ENCODE data around the gene SPRY4.
"Not testable (repeated sequence)": the region's sequence is repeated elsewhere in the genome, so short reads cannot be mapped to it uniquely, and the experiment has no call there.

SPRY4 gene

DNA sequence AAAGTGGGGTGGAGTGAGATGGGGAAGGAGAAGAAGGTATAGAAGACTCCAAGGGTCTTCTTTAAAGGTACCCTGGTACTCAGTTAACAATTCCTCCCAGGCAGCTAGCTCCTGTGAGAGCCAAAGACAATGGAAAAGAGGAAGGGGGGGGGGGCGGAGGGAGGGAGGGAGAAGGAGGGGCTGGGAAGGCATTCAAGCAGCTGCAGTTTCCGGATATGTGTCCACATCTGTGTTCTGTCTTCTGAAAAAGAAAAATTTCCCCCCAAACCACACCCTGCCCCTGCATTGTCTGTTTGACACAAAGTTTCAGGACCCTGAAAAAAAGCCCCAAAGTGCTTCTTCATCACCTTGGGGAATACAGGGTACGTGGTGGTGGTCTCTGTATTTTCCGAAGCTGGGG lies 11.1 kb downstream of the SPRY4 start:
- no peak for DNase-seq

- no peak for DNase-seq
Measured at GRCh38 chr5:142313275-142313674, 11.5 kb downstream of the SPRY4 start.

- DNase-seq = no peak
Measured at GRCh38 chr5:142312399-142312798, 12.4 kb downstream of the SPRY4 start.

GRCh38 chr5:142311725-142312124 lies 13.1 kb downstream of the SPRY4 start:
- DNase-seq = no peak

- no peak for DNase-seq
Measured at GRCh38 chr5:142310803-142311202, 14.0 kb downstream of the SPRY4 start.

DNA sequence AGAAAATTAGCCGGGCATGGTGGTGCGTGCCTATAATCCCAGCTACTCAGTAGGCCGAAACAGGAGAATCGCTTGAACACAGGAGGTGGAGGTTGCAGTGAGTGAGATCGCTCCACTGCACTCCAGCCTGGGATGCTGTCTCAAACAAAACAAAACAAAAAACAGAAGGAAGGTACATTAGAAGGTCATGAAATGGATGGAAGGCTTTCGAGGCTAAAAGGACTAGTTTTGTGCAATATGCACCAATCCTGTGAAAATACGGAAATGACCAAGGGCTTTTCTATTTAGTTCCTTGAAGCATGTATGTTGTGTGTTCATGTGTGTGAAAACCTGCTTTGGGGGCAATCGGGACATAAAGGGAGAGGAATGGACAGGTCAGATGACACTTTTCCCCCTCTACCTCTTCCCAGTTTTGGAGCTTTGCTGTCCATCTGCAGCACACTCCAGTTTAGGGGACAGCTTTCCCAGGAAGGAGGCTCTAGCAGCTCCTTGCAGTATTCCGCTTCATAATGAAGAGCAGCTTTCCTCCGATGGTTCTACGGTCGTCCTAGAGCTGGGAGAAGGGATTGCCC lies 15.0 kb downstream of the SPRY4 start:
- no peak for DNase-seq

DNA sequence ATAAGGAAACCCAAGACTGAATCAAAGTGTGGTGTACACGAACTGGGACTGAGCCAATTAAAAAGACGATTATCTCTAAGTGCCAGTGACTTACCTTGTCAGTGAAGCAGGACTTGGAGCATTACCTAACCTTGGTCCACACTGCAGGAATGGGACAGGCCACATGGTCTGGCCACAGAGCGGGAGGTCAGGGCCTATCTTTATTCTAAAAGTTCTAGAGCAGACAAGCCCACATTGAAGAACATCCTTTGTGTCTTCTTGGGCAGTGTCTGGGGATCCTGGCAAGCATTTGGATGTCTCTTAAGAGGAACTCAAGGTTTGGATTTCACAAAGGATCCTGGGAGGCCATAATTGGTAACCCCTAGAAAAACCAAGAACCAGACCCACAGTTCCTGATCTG lies 16.5 kb downstream of the SPRY4 start:
- no peak for DNase-seq

DNA sequence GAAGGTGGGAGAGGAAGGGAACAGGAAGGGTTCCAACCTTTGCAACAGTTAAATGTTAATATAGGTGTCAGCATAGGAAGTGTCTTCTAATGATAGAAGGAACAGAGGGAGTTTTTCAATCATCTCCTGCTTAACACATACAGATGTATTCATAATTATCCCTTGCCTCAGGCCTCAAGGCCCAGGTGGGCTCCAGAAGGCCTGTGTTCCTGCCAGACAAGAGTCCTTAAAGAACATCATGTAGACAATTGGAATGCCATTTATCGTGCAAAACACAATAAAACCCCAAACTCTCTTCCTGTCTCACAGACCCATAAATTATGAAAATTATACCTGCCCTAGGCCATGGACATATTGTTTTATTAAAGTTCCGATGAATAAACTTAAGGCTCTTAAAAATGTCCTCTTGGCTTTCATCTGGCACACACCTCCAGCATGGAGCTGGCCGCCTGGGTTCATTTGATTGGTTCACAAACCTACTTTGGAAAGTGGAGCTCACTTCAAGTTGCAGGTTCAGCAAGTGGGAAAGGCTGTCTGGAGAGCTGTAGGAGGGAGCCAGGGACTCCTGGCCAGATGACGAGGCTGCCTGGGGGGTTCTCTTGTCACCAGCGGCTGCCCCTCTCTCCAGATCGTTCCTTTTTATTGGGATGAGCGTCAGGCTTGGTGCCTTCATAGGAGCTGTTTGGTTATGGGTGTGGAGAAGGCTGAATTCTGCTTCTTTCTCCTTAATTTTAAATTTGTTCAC lies 17.5 kb downstream of the SPRY4 start:
- DNase-seq = no peak

- DNase-seq = no peak
Measured at GRCh38 chr5:142306077-142306502, 18.7 kb downstream of the SPRY4 start.

DNA sequence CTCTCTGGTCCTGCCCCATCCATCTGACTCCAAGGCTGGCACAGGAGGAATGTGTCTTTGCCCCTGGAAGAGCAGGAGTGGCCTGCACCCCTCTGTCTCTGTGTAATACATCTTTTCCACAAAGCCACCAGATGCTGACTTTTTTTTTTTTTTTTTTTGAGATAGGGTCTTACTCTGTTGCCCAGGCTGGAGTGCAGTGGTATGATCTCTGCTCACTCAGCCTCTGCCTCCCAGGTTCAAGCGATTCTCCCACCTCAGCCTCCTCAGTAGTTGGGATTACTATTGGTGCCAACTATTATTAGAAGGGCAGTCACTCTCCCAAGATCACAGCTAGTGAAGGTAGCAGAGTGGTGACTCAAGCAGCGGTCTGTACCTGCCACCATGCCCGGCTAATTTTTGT lies 19.6 kb downstream of the SPRY4 start:
- no peak for DNase-seq

GRCh38 chr5:142304013-142304701 lies 20.7 kb downstream of the SPRY4 start:
- no peak for DNase-seq

DNA sequence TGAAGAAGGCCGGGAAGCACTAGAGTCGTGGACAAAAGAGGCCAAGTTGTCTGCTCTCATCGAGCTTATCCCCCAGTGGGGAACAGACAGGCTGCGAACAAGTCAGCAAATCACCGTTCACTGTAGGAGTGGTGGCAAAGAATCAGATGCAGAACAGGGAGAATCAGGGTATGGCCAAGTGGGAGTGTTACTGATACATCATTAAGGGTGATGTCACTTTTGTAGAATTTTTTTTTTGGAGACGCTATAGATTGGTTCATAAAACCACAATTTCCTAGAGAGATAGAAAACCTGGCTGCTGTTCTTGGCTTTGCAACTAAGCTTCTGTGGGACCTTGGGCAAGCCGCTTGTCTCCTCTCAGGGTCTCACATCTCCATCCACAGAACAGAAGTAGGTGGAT lies 21.3 kb downstream of the SPRY4 start:
- DNase-seq = no peak

- no peak for DNase-seq
Measured at GRCh38 chr5:142301540-142301939, 23.3 kb downstream of the SPRY4 start.

DNA sequence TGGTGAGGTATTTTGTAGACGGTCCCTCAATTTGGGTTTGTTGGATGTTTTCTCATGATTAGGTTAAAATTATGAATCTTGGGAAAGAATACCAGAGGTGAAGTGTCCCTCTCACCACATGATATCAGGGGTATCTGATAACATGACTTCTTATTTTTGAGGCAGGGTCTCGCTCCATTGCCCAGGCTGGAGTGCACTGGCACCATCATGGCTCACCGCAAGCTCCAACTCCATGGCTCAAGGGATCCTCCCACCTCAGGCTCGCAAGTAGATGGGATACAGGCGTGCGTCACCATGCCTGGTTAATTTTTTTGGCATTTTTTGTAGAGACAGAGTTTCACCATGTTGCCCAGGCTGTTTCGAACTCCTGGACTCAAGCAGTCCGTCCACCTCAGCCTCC lies 24.1 kb downstream of the SPRY4 start:
- no peak for DNase-seq

DNA sequence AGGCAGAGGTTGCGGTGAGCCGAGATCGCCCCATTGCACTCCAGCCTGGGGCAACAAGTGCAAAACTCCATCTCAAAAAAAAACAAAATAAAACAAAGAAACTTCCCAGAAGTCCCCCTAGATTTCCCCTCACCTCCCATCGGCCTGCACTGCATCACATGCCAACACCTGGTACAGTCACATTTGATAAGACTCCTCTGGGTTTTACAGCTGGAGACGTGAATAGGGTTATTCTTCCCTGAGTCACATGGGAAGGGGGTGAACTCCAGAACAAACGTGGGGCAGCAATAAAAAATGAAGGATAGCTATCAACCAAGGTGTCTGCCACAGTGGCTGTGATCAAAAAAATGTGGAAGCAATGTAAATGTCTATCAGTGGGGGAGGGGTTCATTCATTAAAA lies 26.0 kb downstream of the SPRY4 start:
- no peak for DNase-seq

DNA sequence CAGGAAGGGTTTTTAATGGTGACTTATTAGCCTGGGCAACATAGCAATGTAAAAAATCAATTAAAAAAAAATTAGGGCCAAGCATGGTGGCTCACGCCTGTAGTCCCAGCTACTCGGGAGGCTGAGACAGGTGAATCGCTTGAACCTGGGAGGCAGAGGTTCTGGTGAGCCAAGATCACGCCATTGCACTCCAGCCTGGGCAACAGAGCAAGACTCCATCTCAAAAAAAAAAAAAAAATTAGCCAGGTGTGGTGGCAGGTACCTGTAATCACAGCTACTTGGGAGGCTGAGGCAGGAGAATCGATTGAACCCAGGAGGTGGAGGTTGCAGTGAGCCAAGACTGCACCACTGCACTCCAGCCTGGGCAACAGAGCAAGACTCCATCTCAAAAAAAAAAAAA lies 27.0 kb downstream of the SPRY4 start:
- DNase-seq = not testable (repeated sequence)

DNA sequence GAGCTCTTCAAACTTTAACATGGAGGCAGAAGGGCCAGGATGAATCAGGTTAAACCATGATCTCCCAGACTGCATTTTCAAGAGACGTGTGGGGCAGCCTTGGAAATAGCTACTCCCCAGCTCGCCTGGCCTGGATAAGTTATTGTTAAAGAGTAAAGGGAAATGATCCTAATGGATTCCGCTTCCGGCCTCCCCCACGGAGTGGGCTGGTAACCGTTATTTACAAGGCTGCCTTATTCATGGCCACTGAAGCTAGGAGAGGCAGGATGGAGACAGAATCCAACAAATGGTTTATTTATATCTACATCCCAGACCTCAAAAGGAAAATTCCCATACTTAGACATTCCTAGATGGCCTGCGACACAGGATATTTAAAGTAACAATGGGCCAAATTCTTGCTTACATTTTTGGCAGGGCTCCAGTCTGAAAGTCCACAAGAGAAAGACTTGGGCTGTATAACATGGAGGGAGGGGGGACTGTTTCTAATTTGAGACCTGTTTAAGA lies 27.9 kb downstream of the SPRY4 start:
- no peak for DNase-seq

DNA sequence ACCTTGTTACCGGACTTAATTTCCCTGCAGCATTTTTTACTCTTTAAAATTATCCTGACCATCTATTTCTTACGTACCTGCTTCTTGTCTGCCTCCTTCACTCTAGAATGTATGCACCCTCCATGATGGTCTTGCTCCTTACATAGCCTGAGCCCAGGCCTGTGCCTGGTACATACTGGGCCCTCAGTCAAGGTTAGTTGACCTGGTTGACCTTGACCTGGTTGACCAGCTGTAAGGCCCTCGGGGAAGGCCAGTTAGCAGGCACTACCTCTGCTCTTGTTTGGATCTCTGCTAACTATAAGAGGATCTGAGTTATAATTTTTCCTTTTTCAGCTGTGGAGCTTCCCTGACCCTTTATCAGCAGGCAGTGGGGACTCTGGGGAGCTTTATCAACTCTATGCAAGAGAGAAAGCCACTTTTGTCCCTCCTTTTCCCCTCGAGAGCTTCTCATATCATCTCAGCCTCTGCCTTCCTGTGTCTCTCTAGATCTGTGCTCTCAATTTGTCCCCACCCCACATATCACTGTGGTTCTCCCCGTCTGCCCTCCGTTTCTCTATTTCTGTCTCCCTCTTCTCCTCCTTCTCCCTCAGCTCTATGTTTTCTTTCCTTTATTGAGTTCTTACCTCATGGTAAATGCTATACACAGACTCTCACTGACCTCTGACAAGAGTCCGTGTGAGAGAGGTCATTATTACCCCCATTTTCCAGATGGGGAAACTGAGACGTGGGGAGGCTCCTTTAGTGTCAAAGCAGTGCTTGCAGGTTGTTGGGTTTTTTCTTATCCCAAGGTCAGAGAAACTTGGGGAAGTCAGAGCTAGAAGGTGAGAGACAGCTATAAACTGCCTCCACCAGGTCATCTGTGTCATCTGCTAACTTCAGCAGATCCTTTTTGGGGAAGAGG lies 28.6 kb downstream of the SPRY4 start:
- DNase-seq = no peak

GRCh38 chr5:142295084-142295758 lies 29.6 kb downstream of the SPRY4 start:
- DNase-seq = no peak

GRCh38 chr5:142293486-142293885 lies 31.3 kb downstream of the SPRY4 start:
- no peak for DNase-seq

DNA sequence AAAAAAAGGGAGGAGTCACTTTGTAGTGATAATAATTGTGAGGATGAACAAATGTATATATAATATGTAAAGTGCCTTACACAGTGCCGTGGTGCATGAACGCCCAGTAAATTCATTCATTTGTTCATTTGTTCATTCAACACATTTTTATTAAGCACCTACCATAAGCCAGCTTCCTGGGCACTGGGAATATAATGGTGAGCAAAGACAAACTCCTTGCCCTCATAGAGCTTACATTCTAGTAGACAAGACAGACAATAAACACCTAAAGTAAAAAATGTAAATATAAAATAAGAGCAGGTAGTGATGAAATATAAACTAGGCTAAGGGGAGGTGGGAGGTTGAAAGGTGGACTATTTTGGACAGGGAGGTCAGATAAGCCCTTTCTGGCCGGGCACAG lies 32.0 kb downstream of the SPRY4 start:
- DNase-seq = no peak

- DNase-seq = no peak
Measured at GRCh38 chr5:142292249-142292648, 32.6 kb downstream of the SPRY4 start.
